Glomerular visceral epithelial cell (primary cell): Measurements from ENCODE around the gene XG.
A peak's percentile ranks its signal among the peaks of the same experiment; 100 is the strongest.
"Not testable (repeated sequence)": the region's sequence is repeated elsewhere in the genome, so short reads cannot be mapped to it uniquely, and the experiment has no call there.

Source experiments
- DNase-seq: peaks from one replicate; pipeline ENCODE4 v3.0.0-alpha.2; 2016; ENCODE audit errors: extremely low spot score

XG gene

GRCh38 chrX:2780472-2781225 lies 28.8 kb downstream of the XG start:
- DNase-seq, result not testable (repeated sequence)

- no peak for DNase-seq
Observed at GRCh38 chrX:2781226-2781571, 29.4 kb downstream of the XG start.

DNA sequence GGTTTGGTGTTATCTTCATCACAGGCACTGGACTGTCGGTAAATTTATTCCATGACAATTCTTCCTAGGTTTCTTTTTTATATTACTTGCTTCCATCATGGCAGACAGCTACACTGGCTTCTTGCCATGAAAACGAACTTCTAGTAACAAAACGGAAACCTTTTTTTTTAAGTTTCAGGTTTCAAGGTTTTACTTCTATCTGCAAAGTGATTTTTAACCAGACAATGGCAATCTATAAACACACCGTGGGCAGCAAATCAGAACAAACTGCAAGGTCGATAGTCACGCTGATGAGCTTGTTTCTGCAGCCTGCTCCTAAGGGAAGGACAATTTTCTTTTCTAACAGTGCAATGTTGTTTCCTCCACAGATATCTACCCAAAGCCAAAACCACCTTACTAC lies 29.9 kb downstream of the XG start:
- no peak for DNase-seq

DNA sequence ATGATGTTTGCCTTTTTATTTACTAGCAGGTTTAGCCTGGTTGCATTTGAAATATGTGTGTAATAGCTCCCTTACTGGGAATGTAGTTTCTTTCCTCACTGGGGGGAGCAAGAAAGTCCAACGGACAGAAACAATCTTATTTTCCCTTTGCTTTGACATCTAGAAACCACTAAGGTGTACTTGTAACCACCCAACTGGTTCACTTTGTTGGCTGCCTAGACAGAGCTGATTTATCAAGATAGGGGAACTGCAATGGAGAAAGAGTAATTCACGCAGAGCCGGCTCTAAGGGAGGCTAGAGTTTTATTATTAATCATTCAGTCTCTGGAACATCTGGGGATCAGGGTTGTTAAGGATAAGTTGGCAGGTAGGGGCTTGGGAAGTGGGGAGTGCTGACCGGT lies 30.3 kb downstream of the XG start:
- DNase-seq, result no peak

DNA sequence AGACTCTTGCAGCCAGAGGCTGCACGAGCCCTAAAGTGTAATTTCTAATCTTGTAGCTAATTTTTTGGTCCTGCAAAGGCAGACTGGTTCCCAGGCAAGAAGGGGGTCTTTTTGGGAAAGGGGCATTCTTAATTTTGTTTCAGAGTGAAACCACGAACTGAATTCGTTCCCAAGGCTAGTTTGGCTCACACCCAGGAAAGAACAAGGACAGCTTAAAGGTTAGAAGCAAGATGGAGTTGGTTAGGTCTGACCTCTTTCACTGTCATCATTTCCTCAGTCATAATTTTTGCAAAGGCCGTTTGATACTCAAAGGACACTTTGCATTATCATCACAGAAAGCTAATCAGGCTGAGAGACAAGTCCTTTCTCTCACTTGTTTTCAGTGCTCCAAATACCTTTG lies 30.9 kb downstream of the XG start:
- no peak for DNase-seq

DNA sequence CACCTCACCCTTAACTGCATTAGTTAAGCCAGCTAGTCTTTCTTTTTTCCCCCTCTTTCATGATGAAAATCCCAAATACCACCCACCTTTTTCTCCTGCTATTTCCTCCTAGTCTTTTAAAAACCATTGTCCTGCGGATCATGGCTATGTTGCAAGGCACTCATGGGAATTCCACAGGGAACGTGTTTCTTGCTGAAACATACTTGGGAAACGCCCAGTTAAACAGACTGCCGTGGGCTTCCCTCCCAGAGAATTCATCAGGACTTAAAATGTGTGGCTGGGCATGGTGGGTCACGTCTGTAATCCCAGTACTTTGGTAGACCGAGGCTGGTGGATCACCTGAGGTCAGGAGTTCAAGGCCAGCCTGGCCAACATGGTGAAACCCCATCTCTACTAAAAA lies 32.2 kb downstream of the XG start:
- no peak for DNase-seq

DNA sequence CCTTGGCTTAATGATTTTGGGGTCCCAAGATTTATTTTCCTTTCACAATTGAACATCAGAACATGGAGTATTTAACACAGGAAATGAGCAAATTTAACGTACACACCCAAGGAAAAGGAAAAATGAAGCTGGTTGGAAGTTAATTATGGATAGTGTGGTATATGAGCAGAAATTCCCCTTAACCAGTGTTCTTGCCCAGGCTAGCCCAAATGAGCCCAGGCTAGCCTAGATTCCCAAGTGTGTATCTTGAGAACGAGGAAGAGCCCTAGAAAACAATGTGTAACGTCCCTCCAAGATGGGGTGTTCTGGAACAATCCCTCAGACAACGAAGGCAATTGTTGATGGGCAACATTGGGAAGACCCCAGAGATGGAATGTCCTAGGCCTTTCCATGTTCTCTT lies 33.7 kb downstream of the XG start:
- DNase-seq, result no peak

- no peak for DNase-seq
Observed at GRCh38 chrX:2788980-2789379, 37.1 kb downstream of the XG start.

DNA sequence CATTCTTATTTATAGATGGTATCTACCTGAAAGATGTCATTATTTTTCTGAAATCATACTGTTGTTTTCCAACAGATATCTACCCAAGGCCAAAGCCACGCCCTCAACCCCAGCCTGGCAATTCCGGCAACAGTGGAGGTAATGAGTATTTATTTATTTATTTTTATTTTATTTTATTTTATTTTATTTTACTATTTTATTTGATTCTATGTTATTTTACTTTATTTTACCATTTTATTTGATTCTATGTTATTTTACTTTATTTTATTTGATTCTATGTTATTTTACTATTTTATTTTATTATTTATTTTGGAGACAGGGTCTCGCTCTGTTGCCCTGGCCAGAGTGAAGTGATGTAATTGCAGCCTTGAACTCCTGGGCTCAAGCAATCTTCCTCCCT lies 37.7 kb downstream of the XG start:
- DNase-seq, result no peak

GRCh38 chrX:2793752-2794151 lies 41.9 kb downstream of the XG start:
- DNase-seq, result no peak

DNA sequence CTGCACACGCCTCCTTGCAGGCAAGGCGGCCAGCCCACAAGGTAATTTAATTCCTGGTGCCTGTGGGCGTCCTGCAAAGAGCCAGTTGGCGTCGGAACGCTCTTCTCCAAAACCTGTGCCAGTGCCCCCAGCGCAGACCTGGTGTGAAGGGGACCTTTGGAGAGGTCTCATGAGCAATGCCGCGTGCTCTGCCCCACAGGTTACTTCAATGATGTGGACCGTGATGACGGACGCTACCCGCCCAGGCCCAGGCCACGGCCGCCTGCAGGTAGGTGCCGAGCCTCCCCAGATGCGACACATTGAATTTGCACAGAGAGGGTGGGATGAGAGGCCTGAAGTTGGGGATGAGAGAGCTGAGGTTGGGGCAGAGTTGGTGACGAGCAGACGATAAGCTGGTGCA lies 42.5 kb downstream of the XG start:
- no peak for DNase-seq

DNA sequence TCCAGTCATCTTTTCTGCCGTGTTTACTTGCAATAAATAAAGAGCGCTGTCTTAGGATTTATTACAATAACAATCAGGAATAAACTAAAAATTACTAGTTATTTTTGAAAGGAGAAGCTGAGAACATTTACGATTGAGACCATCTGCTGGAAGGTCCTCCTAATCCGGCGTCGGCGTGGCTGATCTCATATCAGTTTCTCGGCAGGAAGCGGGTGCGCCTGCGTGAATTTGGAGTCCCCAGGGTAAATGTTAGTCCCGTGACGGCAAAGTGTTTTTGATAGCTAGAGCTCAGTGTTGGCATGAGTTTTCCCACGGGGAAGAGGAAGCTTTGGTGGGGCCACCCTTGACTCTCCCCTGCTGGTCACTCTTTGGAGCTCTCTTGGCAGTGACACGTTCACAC lies 45.0 kb downstream of the XG start:
- not testable (repeated sequence) for DNase-seq

DNA sequence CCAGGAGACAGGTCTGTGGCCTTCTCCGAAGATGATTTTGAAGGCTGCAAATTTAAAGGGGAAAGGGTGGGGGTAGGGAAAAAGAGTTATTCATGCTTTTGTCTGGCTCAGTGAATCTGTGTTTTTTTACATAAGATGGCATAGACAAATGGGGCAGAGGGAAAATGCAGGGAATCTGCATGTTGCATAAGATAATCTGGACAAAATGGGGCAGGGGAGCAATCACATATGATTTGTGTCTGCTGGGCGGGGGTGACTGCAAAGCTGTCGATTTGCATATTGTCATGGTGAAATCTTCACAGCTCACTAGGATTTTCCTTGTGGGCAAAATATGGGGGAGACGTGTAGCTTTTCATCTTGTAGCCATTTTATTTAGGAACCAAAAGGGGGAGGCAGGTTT lies 47.5 kb downstream of the XG start:
- DNase-seq, result no peak

GRCh38 chrX:2799980-2800379 lies 48.1 kb downstream of the XG start:
- not testable (repeated sequence) for DNase-seq

DNA sequence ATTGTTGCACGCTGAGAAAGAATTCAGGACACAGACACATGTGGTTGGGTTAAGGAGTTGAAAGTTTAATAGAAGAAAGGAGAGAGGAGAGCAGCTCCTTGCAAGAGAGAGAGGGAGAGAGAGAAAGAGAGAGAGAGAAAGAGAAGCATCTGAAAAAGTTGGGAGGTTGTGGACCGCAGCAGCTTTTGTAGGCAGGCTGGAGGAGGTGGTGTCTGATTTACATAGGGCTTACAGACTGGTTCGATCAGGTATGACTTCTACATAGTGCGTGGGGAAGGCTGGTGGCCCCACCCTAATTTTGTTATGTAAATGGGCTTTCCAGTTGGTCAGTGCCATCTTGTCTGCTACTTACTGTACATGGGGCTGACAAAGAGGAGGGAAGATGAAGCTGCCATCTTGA lies 49.4 kb downstream of the XG start:
- no peak for DNase-seq

GRCh38 chrX:2802376-2803090 lies 50.7 kb downstream of the XG start:
- not testable (repeated sequence) for DNase-seq

DNA sequence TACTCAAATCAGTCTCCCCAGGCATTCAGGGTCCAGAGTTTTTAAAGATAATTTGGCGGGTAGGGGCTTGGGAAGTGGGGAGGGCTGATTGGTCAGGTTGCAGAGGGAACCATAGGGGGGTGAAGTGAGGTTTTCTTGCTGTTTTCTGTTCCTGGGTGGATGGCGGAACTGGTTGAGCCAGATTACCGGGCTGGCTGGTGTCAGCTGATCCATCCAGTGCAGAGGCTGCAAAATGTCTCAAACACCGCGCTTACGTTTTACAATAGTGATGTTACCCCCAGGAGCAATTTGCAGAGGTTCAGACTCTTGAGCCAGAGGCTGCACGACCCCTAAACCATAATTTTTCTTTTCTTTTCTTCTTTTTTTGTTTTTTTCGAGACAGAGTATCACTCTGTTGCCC lies 51.6 kb downstream of the XG start:
- not testable (repeated sequence) for DNase-seq

DNA sequence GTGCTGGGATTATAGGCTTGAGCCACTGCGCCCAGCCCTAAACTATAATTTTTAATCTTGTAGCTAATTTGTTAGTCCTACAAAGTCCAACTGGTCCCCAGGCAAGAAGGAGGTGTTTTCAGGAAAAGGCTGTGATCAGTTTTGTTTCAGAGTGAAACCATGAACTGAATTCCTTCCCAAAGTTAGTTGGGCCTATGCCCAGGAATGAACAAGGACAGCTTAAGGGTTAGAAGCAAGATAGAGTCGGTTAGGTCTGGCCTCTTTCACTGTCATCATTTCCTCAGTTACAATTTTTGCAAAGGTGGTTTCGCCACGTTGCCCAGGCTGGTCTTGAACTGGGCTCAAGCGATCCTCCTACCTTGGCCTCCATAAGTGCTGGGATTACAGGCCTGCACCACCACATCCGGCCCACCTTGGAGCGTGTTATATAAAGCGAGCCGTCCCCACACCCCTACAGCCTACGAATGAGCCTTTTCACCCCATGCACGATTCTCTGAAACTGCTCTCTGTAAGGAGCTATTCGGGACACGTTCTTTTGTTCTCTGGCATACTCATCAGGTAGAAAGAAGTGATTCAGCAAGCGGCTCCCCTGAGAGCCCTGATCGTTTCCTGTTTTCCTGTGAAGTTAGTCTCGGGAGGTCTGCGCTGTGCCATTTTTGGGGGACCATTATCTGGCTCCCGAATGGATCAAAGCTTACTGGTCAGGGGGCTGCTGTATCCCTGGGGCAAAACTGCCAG lies 52.4 kb downstream of the XG start:
- not testable (repeated sequence) for DNase-seq

GRCh38 chrX:2804858-2805257 lies 53.0 kb downstream of the XG start:
- not testable (repeated sequence) for DNase-seq

DNA sequence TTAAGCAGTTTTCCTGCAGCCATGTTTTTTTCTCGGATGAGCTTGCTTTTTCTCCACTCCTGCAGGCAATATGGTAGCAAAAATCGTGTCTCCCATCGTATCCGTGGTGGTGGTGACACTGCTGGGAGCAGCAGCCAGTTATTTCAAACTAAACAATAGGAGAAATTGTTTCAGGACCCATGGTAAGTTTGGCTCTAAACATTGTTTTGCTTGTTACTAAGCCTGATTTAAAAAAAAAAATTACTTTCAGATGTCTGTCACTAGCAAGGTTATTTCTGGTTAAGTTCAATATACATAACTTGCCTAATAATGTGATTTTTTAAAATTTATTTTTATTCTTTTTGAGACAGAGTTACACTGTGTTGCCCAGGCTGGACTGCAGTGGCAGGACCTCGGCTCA lies 59.4 kb downstream of the XG start:
- DNase-seq, result no peak

DNA sequence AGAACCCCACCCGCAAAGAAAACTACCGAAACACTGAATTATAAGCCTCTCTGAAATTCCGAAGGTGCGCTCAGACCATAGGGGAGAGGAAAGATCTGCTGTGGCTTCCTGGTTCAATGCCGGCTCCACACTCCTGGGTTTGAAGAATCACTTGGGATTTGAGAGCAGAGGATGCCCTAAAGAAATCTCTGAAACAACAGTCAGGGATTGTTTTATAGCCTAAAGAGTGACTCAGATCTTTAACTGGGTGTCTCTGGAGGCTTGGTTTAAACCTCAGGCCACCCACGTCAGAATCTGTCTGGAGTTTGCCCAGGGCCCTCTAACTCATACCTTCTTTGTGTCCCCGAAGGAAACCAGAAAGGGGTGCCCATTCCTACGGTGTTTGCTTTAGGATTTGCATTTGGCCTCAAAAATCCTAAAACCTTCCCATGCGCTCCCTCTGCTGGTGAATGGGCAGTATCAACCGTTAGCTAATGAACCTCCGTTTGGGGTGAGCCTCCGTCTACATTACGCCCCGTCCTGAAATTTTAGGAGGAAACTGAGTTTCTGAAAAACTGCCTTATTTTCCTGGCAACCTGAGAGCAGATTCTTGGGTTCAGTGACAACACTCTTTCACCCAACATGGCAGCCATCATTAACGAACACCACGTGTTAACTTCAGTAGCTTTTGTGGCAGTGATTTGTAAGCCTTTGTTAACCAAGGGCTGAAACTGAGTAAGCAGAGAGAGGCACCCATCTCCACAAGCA lies 60.5 kb downstream of the XG start:
- DNase-seq, result peak; percentile 18

GRCh38 chrX:2817036-2817435 lies 65.2 kb downstream of the XG start:
- DNase-seq, result no peak
